NT2/D1 (cell line): ENCODE data around the gene CDK5.

Source experiments
- YY1 ChIP-seq: IDR thresholded peaks from 2 replicates; pipeline ENCODE4 v1.6.1; 2011; ENCODE audit not compliant: insufficient read length, insufficient read depth
- ZNF274 ChIP-seq: IDR thresholded peaks from 2 replicates; pipeline ENCODE4 v1.6.1; 2011; ENCODE audit warnings: mild to moderate bottlenecking, low read depth, low read length

DNA sequence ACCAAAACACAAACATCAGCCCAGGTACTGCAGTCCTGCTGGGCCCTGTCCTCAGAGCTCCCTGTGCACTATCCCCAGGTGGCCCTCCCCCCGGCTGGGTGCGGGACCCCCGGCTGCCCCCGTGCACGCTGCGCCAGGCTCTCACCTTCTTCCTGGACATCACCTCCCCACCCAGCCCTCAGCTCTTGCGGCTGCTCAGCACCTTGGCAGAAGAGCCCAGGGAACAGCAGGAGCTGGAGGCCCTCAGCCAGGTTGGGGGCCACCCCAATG is 47.7 kb downstream of the CDK5 start:
- no peak for TF ChIP-seq YY1
- TF ChIP-seq ZNF274: no peak
